Glutamatergic neuron (in vitro differentiated cells): ENCODE data around the gene LCP2. TPM values are rescaled to one million over a fixed set of nuclear protein-coding genes. Genes with fewer than 3 reads are reported as not detected.

Experiments used
- DNase-seq: peaks from one replicate; pipeline ENCODE4 v3.0.0; 2022
- H3K27ac Mint-ChIP-seq: one replicate; pipeline ENCODE4 v1.8.0; 2020; ENCODE audit warnings: mild to moderate bottlenecking, mixed read lengths, inconsistent platforms; ENCODE audit not compliant: unreplicated experiment
- H3K27me3 Mint-ChIP-seq: one replicate; pipeline ENCODE4 v1.8.0; 2020; ENCODE audit warnings: mild to moderate bottlenecking, moderate library complexity, mixed read lengths, inconsistent platforms; ENCODE audit not compliant: unreplicated experiment
- H3K36me3 Mint-ChIP-seq: one replicate; pipeline ENCODE4 v1.8.0; 2020; ENCODE audit warnings: mild to moderate bottlenecking, mixed read lengths, inconsistent platforms; ENCODE audit not compliant: unreplicated experiment
- H3K4me1 Mint-ChIP-seq: one replicate; pipeline ENCODE4 v1.8.0; 2020; ENCODE audit warnings: mild to moderate bottlenecking, low read depth, mixed read lengths, inconsistent platforms; ENCODE audit not compliant: unreplicated experiment
- H3K4me3 Mint-ChIP-seq: one replicate; pipeline ENCODE4 v1.8.0; 2020; ENCODE audit warnings: mild to moderate bottlenecking, mixed read lengths, inconsistent platforms; ENCODE audit not compliant: unreplicated experiment
- H3K9me3 Mint-ChIP-seq: one replicate; pipeline ENCODE4 v1.8.0; 2020; ENCODE audit warnings: mild to moderate bottlenecking, moderate library complexity, mixed read lengths, inconsistent platforms; ENCODE audit not compliant: unreplicated experiment
- total RNA-seq: library from RNA; stranded (reverse); fragmentation: NEBNext Ultra II Directional; extraction: Animal tissue kit (Norgen Biotek cat#: 25700); gene quantifications from one replicate; pipeline ENCODE4 v1.2.1, GENCODE V29; 2021; ENCODE audit not compliant: unreplicated experiment
- TF ChIP-seq, protein P1 (sequence below): fragments of 200-600 bp; sonication (generic); IDR thresholded peaks from one replicate; pipeline ENCODE4 v1.5.0; 2021; ENCODE audit not compliant: partially characterized antibody, unreplicated experiment

The LCP2 gene
- total RNA-seq, 1 donor from 2014 or later = not detected

DNA sequence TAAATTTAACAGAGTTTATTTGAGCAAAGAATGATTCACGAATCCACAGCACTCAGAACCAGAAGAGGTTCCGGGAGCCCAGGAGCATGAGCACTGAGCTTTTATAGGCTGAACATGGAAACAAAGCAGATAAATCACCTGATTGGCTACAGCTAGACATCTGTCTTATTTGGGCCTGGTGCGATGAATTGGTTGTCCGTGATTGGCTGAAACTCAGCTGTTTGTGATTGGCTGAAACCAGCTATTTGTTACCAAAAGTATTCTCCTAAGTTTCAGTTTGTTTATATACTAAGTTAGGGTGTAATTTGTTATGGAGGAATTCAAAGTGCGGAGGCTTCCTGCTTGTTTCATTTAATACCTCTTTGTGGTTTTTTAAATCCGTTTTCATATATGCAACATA, 15.8 kb upstream of the LCP2 start:
- no peak overlapping the region for H3K4me3 Mint-ChIP-seq
- H3K27ac Mint-ChIP-seq = no peak overlapping the region
- peaks cover 2% of the 10 kb centered on the region for H3K9me3 Mint-ChIP-seq
- no peaks in the 10 kb centered on the region for H3K36me3 Mint-ChIP-seq
- DNase-seq = no peak
- peaks cover 4% of the 10 kb centered on the region for H3K27me3 Mint-ChIP-seq
- TF ChIP-seq, protein P1, sequence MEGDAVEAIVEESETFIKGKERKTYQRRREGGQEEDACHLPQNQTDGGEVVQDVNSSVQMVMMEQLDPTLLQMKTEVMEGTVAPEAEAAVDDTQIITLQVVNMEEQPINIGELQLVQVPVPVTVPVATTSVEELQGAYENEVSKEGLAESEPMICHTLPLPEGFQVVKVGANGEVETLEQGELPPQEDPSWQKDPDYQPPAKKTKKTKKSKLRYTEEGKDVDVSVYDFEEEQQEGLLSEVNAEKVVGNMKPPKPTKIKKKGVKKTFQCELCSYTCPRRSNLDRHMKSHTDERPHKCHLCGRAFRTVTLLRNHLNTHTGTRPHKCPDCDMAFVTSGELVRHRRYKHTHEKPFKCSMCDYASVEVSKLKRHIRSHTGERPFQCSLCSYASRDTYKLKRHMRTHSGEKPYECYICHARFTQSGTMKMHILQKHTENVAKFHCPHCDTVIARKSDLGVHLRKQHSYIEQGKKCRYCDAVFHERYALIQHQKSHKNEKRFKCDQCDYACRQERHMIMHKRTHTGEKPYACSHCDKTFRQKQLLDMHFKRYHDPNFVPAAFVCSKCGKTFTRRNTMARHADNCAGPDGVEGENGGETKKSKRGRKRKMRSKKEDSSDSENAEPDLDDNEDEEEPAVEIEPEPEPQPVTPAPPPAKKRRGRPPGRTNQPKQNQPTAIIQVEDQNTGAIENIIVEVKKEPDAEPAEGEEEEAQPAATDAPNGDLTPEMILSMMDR = no peak
- peaks cover 5% of the 10 kb centered on the region for H3K4me1 Mint-ChIP-seq

DNA sequence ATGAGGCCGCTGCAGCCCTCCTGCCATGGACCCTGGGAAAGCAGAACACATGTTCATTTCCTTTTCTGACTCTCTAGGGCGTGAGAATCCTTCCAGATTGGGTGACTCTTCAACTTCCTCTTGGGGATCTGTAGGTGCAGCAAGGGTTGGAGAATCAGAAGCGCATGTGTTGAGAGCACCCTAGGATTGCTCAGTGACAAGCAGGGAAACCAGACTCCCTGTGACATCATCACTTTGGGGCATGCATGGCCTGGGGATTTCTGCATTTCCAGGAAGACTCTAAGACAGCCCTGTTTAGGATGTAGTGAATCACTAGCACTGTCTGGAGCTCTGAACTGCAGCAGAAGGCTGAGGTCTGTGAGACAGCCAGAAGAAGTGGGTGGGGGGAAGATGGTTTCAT, 15.1 kb upstream of the LCP2 start:
- H3K4me3 Mint-ChIP-seq = no peak overlapping the region
- H3K36me3 Mint-ChIP-seq = no peaks in the 10 kb centered on the region
- H3K27me3 Mint-ChIP-seq = peaks cover 4% of the 10 kb centered on the region
- peaks cover 2% of the 10 kb centered on the region for H3K9me3 Mint-ChIP-seq
- no peak overlapping the region for H3K27ac Mint-ChIP-seq
- TF ChIP-seq, protein P1 = no peak
- H3K4me1 Mint-ChIP-seq = peaks cover 6% of the 10 kb centered on the region
- DNase-seq = no peak

DNA sequence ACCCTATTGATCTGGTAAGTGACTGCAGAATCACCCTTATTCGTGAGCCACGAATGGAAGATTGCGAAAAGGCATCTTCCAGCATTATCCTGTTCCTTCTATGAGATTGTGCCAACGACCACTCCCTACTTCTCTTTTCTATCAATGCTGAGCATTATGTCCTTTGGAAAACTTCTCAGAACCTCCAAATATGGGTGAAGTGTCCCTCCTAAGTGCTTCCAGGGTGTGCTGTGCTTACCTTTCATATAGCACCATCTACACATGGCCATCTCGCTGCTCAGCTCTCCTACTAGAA, 14.7 kb upstream of the LCP2 start:
- TF ChIP-seq, protein P1 = no peak
- peaks cover 7% of the 10 kb centered on the region for H3K4me1 Mint-ChIP-seq
- no peak overlapping the region for H3K27ac Mint-ChIP-seq
- DNase-seq = no peak
- peaks cover 4% of the 10 kb centered on the region for H3K27me3 Mint-ChIP-seq
- H3K36me3 Mint-ChIP-seq = no peaks in the 10 kb centered on the region
- no peak overlapping the region for H3K4me3 Mint-ChIP-seq
- H3K9me3 Mint-ChIP-seq = peaks cover 2% of the 10 kb centered on the region

DNA sequence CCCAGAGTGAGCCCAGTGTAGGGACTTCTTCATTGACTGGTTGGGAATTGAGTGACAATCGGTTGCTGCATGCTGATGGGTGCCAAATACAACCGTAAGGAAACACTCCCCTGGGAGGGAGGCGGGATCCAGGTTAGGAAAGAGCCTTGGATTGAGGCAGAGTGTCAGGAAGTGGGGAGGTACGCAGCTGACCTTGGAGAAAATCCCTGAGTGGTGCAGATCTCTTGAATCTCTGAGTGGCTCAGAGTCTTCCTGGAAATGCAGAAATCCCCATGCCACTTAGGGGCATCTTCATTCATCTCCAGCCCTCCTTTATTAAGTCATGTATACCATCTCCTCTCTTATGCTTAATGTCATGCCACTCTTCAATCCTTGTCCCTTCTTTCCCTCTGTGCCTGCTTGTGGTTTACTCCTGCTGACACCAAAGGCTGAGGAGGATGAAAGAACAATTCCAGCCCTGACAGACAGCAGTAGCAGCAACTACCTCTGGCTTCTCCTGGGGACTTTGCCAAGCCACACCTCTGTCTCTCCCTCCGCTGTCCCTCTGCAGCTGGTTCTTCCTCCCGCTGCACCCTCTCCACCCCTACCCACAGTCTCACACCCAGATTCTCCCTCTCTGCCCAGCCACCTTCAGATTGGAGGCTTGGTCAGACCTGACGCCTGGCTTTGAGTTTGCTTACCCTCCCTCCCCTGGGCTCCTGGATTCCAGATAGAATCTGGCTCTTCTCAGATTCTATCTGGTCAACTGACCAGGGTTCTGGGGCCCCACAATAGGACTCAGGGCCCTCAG, 14.1 kb upstream of the LCP2 start:
- Mint-ChIP-seq H3K4me1 (peaks cover 7% of the 10 kb centered on the region), H3K36me3 (no peaks in the 10 kb centered on the region), H3K27me3 (peaks cover 4% of the 10 kb centered on the region), H3K27ac (no peak overlapping the region), H3K4me3 (no peak overlapping the region), H3K9me3 (peaks cover 2% of the 10 kb centered on the region)
- DNase-seq = no peak
- TF ChIP-seq, protein P1 = no peak

DNA sequence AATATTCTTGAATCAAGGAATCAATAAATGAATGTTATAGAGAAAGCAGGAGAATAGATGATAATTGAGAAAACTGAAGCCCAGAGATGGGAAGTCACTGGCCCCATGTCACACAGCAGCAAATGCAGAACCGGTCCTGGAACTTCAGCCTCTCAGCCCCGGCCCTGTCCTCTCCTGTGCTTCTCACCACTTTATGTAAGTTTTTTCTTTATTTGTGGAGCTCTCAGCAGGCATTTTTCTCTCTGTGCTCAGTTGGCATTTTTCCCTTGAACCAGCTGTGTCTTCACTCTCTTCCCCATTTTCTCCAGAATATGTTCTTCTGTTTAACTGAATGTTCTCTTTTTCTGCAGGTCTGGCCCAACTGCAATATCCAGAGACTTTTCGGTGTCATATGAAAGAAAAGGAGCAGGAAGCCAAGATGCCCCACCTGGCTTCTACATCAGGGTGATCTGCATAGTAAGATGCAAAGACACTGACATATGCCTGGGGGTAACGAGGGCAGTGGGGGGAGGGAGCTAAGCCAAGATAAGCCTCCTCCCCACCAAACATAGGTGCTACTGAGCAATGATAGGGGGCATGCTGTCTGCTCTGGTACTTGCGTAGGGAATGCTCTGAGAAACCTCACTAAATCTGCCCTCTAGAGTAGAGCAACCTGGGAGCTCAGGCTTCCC, 12.8 kb upstream of the LCP2 start:
- Mint-ChIP-seq H3K27me3 (peaks cover 6% of the 10 kb centered on the region), H3K9me3 (peaks cover 2% of the 10 kb centered on the region), H3K27ac (no peak overlapping the region), H3K36me3 (no peaks in the 10 kb centered on the region), H3K4me3 (no peak overlapping the region), H3K4me1 (peaks cover 8% of the 10 kb centered on the region)
- TF ChIP-seq, protein P1 = no peak
- DNase-seq = no peak
